ENCODE results near the gene CCDC180. TPM values are rescaled to one million over a fixed set of nuclear protein-coding genes. Genes with fewer than 3 reads are reported as not detected.
"Not testable (repeated sequence)": the region's sequence is repeated elsewhere in the genome, so short reads cannot be mapped to it uniquely, and the experiment has no call there.

CCDC180 gene
- total RNA-seq, 1 experiment from 2014 or later = 0.03 TPM

DNA sequence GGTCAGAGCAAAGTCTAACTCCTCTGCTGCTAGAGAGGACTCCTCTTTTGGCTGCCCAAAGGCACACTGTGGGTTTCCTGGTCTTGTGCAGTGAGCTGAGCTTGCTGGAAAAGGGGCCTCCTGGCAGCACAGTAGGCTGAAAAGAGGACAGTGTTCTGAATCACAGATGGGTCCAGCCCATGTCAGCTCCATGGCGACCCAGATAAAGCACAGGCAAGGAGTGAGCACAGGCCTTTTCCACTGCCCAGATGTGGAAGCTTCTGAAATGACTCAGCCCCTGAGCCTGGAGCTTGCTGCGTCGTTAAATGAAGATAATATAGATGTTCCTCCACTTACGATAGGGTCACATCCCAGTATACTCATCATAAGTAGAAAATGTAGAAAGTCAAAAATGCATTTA is 8.1 kb downstream of the CCDC180 start:
- Histone ChIP-seq H3K4me3 (no peak overlapping the region), H3K27me3 (replicated peaks) (no peaks in the 10 kb centered on the region), H3K4me1 (replicated peaks) (no peaks in the 10 kb centered on the region), H3K36me3 (no peaks in the 10 kb centered on the region), H3K27ac (no peak overlapping the region), H3K9me3 (replicated peaks) (no peaks in the 10 kb centered on the region)
- DNase-seq (ENCODE audit: low read depth in 1 of 2, low spot score in 2 of 2) = no peak

DNA sequence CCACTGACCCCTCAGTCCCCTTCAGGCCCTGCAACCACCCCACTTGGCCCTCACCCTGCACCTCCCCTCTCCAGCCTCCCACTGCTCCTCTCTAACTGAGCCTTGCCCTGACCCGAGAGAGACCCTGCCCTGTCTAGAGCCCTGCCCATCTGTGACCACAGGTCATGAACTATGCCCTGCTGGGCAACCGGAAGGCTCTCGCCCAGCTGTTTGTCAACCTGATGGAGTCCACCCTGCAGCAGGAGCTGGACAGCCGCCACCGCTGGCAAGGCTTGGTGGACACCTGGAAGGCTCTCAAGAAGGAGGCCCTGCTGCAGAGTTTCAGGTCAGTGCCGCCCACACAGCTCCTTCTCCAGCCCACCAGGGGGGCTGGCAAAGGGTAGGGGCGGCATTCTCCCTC is 9.4 kb downstream of the CCDC180 start:
- Histone ChIP-seq H3K4me1 (replicated peaks) (no peaks in the 10 kb centered on the region), H3K27me3 (replicated peaks) (no peaks in the 10 kb centered on the region), H3K9me3 (replicated peaks) (no peaks in the 10 kb centered on the region), H3K36me3 (no peaks in the 10 kb centered on the region), H3K4me3 (no peak overlapping the region), H3K27ac (no peak overlapping the region)
- DNase-seq (ENCODE audit: low read depth in 1 of 2, low spot score in 2 of 2) = no peak

DNA sequence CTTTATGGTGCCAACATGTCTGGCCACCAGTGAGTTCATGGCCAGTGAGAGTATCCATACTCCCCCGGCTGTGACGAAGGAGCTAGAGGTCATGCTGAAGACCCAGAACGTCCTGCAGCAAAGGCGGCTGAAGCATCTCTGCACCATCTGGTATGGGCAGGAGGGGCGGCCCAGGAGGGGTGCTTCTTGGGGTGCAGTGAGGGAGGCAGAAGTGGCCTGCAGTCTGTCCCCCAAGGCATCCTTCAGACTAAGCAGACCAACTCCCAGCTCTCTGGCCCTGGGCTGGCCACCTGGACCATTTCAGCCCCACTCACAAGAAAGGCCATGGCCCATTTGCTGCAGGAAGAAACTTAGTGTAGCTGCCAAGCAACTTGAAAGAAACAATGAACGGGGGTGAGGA is 11.0 kb downstream of the CCDC180 start:
- Histone ChIP-seq H3K4me1 (replicated peaks) (no peaks in the 10 kb centered on the region), H3K9me3 (replicated peaks) (no peaks in the 10 kb centered on the region), H3K27ac (no peak overlapping the region), H3K4me3 (no peak overlapping the region), H3K27me3 (replicated peaks) (no peaks in the 10 kb centered on the region), H3K36me3 (no peaks in the 10 kb centered on the region)
- no peak for DNase-seq (ENCODE audit: low read depth in 1 of 2, low spot score in 2 of 2)

DNA sequence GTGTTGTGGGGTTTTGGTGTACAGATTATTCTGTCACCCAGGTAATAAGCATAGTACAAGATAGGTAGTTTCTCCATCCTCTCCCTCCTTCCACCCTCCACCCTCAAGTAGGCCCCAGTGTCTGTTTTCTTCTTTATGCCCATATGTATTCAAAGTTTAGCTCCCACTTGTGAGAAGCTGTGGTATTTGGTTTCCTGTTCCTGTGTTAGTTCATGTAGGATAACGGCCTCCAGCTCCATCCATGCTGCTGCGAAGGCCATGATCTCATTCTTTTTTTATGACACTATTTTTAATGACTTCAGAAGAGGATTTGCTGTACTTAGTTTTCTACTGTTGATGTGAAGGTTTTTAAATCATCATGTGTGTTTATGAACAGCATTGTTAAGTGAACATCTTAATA is 11.9 kb downstream of the CCDC180 start:
- Histone ChIP-seq H3K27me3 (replicated peaks) (no peaks in the 10 kb centered on the region), H3K4me1 (replicated peaks) (no peaks in the 10 kb centered on the region), H3K36me3 (no peaks in the 10 kb centered on the region), H3K4me3 (no peak overlapping the region), H3K27ac (no peak overlapping the region), H3K9me3 (replicated peaks) (no peaks in the 10 kb centered on the region)
- no peak for DNase-seq (ENCODE audit: low read depth in 1 of 2, low spot score in 2 of 2)

DNA sequence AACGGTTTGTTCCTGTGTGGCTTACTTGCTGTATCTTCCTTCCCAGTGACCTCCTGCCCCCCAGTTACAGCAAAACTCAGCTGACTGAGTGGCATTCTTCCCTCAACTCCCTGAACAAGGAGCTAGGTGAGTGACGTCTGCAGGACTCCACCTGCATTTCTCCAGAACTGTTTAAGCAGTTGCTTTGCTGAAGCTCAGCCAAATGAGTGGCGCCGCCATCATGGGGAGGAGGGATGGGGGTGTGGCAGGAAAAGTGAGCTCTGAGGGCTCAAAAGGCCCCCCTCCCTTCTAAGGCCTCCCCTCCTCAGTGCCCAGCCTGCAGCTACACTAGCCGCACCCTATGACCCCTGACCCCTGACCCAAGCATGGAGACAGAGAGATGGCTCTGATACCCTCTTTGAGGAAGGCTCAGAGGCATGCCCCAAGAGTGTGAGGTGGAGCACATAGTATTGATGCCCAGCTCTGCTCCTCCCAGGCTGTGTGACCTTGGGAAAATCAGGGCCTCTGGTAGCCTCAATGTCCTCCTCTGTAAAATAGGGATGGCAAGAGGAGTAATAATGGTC is 12.7 kb downstream of the CCDC180 start:
- Histone ChIP-seq H3K36me3 (no peaks in the 10 kb centered on the region), H3K4me1 (replicated peaks) (no peaks in the 10 kb centered on the region), H3K4me3 (no peak overlapping the region), H3K27ac (no peak overlapping the region), H3K27me3 (replicated peaks) (no peaks in the 10 kb centered on the region), H3K9me3 (replicated peaks) (no peaks in the 10 kb centered on the region)
- DNase-seq (ENCODE audit: low read depth in 1 of 2, low spot score in 2 of 2) = no peak

DNA sequence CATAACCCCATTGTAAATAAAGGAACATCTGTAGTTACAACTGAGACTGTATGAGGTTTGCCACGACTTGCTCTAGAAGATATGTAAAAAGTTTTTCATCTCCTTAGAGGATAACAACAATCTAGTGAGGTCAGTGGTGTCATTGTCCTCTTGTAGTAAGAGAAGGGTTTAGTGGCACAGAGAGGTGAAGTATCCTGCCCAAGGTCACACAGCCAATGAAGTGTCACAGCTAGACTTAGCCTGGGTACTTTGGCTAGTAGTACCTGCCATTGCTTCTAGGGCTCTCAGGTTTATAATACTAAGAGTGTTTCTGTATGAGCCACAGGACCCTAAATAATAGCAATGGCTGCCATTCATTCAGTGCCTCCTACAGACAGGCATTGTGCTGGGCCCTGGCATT is 13.8 kb downstream of the CCDC180 start:
- H3K4me1 ChIP-seq (replicated peaks) = no peaks in the 10 kb centered on the region
- no peak overlapping the region for H3K4me3 ChIP-seq
- no peaks in the 10 kb centered on the region for H3K36me3 ChIP-seq
- no peak for DNase-seq (ENCODE audit: low read depth in 1 of 2, low spot score in 2 of 2)
- H3K27ac ChIP-seq = no peak overlapping the region
- no peaks in the 10 kb centered on the region for H3K27me3 ChIP-seq (replicated peaks)
- H3K9me3 ChIP-seq (replicated peaks) = no peaks in the 10 kb centered on the region

DNA sequence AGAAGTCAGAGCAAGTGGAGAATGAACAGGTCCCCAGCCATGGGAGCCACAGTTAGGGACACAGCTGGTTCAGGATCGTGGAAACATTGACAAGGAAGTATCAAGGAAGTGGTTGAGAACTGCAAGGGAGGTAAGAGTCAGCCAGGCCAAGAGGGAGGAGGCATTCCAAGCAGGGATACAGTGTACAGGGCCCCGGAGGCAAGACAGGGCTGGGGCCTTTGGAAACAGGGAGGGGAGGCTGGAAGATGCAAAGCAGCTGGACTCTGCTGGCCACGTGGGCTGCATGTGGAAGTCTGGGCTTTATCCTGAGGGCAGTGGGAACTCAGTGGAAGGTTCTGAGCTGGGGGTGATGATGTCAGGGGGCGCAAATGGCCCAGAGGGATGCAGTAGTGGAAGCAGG is 14.2 kb downstream of the CCDC180 start:
- H3K27me3 ChIP-seq (replicated peaks) = no peaks in the 10 kb centered on the region
- no peak overlapping the region for H3K27ac ChIP-seq
- no peaks in the 10 kb centered on the region for H3K4me1 ChIP-seq (replicated peaks)
- H3K4me3 ChIP-seq = no peak overlapping the region
- no peak for DNase-seq (ENCODE audit: low read depth in 1 of 2, low spot score in 2 of 2)
- H3K36me3 ChIP-seq = no peaks in the 10 kb centered on the region
- H3K9me3 ChIP-seq (replicated peaks) = no peaks in the 10 kb centered on the region

DNA sequence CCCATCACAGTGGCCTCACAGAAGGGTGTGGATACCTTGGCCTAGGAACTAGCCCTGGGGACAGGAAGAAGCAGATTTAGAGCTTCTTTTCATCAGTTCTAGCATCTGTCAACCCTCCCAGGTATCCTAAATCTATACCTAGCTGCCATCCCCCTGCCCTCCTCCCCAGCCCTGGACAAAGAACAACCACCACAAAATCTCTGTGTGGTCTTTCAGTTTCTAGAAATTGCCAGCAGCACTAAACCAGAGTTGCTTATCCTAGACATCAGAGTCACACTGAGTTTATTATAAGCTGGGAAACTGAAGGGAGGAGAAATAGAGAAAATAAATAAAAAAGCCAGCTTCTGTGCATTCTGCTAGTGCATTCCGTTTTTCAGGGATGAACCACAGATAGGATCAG is 14.6 kb downstream of the CCDC180 start:
- H3K4me1 ChIP-seq (replicated peaks) = no peaks in the 10 kb centered on the region
- DNase-seq (ENCODE audit: low read depth in 1 of 2, low spot score in 2 of 2) = no peak
- no peak overlapping the region for H3K4me3 ChIP-seq
- H3K36me3 ChIP-seq = no peaks in the 10 kb centered on the region
- no peaks in the 10 kb centered on the region for H3K27me3 ChIP-seq (replicated peaks)
- H3K9me3 ChIP-seq (replicated peaks) = no peaks in the 10 kb centered on the region
- no peak overlapping the region for H3K27ac ChIP-seq

DNA sequence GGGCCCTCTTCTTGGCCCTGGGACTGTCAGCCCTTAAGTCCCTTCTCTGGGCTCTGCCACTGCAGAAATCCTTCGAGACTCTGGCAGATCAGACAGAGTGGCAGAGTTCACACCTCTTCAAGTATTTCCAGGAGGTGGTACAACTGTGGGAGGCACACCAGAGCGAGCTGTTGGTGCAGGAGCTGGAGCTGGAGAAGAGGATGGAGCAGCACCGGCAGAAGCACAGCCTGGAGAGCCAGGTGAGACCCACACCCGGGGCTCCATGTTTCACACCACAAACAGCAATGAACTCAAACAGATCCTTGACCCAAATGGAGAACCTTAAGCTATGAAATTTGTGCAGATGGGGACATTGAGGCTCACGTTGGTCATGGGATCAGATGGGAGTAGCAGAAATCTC is 17.5 kb downstream of the CCDC180 start:
- Histone ChIP-seq H3K4me1 (replicated peaks) (no peaks in the 10 kb centered on the region), H3K27ac (no peak overlapping the region), H3K9me3 (replicated peaks) (no peaks in the 10 kb centered on the region), H3K36me3 (no peaks in the 10 kb centered on the region), H3K27me3 (replicated peaks) (no peaks in the 10 kb centered on the region), H3K4me3 (no peak overlapping the region)
- DNase-seq (ENCODE audit: low read depth in 1 of 2, low spot score in 2 of 2) = no peak

DNA sequence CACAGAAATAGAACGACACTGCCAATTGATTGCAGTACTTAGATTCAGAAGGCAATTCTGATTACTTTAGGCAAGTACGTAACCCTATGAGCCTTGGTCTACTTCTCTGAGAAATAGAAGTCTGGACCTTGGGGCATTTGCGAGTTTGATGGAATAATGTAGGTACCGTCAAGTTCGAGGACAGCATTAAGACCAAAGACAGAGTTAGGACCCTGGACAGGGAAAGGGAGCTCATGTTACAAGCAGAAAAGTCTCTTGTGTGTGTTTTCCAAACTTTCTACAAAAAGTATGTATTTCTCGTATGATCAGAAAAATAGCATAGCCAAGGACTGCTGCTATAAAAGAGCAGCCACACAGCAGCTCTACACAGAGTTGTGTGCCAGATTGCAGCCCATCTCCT is 20.1 kb downstream of the CCDC180 start:
- no peak for DNase-seq (ENCODE audit: low read depth in 1 of 2, low spot score in 2 of 2)
- Histone ChIP-seq H3K27ac (no peak overlapping the region), H3K4me1 (replicated peaks) (no peaks in the 10 kb centered on the region), H3K27me3 (replicated peaks) (no peaks in the 10 kb centered on the region), H3K36me3 (no peaks in the 10 kb centered on the region), H3K9me3 (replicated peaks) (no peaks in the 10 kb centered on the region), H3K4me3 (no peak overlapping the region)

DNA sequence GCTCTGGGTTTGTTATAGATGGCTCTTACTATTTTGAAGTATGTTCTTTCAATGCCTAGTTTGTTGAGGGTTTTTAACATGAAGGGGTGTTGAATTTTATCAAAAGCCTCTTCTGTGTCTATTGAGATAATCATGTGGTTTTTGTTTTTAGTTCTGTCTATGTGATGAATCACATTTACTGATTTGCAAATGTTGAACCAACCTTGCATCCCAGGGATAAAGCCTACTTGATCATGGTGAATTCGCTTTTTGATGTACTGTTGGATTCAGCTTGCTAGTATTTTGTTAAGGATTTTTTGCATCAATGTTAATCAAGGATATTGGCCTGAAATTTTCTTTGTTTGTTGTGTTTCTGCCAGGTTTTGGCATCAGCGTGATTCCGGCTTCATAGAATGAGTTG is 25.5 kb downstream of the CCDC180 start:
- H3K9me3 ChIP-seq (replicated peaks) = no peaks in the 10 kb centered on the region
- H3K27ac ChIP-seq = no peak overlapping the region
- no peaks in the 10 kb centered on the region for H3K4me1 ChIP-seq (replicated peaks)
- H3K4me3 ChIP-seq = no peak overlapping the region
- H3K36me3 ChIP-seq = no peaks in the 10 kb centered on the region
- H3K27me3 ChIP-seq (replicated peaks) = no peaks in the 10 kb centered on the region
- DNase-seq (ENCODE audit: low read depth in 1 of 2, low spot score in 2 of 2) = no peak

DNA sequence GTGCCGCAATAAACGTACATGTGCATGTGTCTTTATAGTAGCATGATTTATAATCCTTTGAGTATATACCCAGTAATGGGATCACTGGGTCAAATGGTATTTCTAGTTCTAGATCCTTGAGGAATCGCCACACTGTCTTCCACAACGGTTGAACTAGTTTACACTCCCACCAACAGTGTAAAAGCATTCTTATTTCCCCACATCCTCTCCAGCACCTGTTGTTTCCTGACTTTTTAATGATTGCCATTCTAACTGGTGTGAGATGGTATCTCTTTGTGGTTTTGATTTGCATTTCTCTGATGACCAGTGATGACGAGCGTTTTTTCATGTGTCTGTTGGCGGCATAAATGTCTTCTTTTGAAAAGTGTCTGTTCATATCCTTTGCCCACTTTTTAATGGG is 28.2 kb downstream of the CCDC180 start:
- not testable (repeated sequence) for H3K36me3 ChIP-seq; H3K4me3 ChIP-seq; H3K27ac ChIP-seq; H3K4me1 ChIP-seq (replicated peaks); H3K9me3 ChIP-seq (replicated peaks); DNase-seq (ENCODE audit: low read depth in 1 of 2, low spot score in 2 of 2); H3K27me3 ChIP-seq (replicated peaks)

DNA sequence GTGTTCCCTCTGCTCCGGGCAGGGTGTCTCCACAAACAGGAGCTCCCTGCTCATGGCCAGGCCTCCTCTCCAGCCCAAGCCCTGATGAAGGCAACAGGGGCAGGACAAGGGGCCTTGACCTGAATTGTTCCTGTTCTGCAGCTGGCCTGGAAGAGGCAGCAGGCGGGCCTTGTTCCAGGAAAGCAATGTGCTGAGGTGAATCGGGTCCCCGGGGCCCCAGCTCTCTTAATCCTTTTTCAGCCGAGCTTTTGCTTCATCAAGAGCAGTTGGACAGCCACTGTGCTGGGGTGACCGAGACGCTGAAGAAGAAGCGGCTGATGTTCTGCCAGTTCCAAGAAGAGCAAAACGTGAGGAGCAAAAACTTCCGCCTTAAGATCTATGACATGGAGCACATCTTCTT is 41.4 kb downstream of the CCDC180 start:
- 0 out of 2 replicates have a peak, but pooled peaks cover 3% of the 10 kb centered on the region for H3K27me3 ChIP-seq (replicated peaks)
- H3K4me3 ChIP-seq = no peak overlapping the region
- no peak overlapping the region for H3K27ac ChIP-seq
- no peak for DNase-seq (ENCODE audit: low read depth in 1 of 2, low spot score in 2 of 2)
- no peaks in the 10 kb centered on the region for H3K4me1 ChIP-seq (replicated peaks)
- H3K9me3 ChIP-seq (replicated peaks) = no peaks in the 10 kb centered on the region
- H3K36me3 ChIP-seq = no peaks in the 10 kb centered on the region

DNA sequence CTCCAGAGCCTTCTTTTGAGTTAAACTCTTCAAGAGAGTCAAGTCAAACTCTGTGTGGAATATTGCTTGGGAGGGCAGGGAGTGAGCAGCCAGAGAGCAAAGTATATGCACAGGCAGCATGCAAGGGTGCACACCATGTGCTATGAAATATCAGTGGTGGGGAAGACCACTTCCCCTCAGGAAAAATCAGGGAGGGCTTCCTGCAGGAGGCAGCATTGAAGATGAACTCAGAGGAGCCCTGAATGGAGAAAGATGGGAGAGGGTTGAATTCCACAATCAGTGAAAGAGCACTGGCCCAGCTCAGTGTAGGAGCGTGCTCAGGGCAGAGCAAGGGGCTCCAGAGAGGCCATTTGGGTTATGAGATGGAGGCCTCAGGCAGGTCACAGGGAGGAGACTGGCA is 41.9 kb downstream of the CCDC180 start:
- Histone ChIP-seq H3K27ac (no peak overlapping the region), H3K36me3 (no peaks in the 10 kb centered on the region), H3K4me1 (replicated peaks) (no peaks in the 10 kb centered on the region), H3K9me3 (replicated peaks) (no peaks in the 10 kb centered on the region), H3K4me3 (no peak overlapping the region), H3K27me3 (replicated peaks) (0 out of 2 replicates have a peak, but pooled peaks cover 3% of the 10 kb centered on the region)
- DNase-seq (ENCODE audit: low read depth in 1 of 2, low spot score in 2 of 2) = no peak

DNA sequence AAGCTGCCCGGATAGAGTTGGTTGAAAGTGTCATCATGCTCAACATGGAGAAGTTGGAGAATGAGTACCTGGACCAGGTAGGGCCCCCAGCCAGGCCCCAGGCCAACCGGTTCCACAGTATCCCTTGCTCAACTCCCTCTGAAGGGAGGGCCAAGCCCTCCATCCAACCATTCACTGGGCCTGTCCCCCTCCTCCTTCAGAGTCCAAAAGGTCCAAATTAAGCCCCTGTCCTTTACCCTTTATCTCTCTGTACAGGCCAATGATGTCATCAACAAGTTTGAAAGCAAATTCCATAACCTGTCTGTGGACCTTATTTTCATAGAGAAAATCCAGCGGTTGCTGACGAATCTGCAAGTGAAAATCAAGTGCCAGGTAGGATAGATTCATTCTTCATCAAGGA is 47.2 kb downstream of the CCDC180 start:
- Histone ChIP-seq H3K4me1 (replicated peaks) (no peaks in the 10 kb centered on the region), H3K36me3 (no peaks in the 10 kb centered on the region), H3K27me3 (replicated peaks) (0 out of 2 replicates have a peak, but pooled peaks cover 3% of the 10 kb centered on the region), H3K27ac (no peak overlapping the region), H3K4me3 (no peak overlapping the region), H3K9me3 (replicated peaks) (no peaks in the 10 kb centered on the region)
- DNase-seq (ENCODE audit: low read depth in 1 of 2, low spot score in 2 of 2) = no peak
